ENCODE results near the gene PTPRN2.

DNA sequence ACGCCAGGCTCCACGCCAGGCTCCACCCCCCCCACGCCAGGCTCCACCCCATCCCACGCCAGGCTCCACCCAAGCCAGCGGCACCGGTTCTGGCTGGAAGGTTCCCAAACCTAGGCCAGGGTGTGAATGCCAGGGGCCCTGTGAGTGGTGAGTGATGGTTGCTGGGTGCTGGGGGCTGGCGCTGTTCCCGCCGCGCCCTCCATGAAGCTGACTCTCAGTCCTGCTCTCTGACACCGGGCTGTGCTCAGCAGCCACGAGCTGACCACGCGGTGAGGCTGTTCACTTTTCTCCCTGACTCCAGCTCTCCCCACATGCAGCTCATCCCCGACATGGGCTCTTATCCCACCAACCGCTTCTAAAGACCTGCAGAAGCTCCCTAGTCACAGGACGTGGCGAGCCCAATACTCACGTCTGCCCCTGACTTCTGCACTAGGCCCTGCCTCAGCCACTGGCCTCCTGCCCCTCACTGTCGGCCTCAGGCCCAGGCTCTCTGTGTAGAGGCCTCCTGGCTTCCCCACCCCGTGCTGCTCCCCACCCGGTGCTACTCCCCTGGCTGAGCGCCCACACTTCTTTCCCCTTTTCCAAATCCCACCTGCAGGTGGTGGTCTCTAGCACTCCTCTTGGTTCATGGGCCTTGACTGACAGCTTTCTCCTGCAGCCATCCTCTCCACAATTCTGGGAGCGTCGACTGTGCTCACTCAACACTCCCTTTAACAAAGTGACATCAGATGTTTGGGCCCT lies 603.0 kb downstream of the PTPRN2 start:
- TF ChIP-seq EP300 (IDR thresholded peaks at IDR 0.05) (no peak), POLR2A (IDR thresholded peaks at IDR 0.05) (no peak)
- TF ChIP-seq, protein P1, sequence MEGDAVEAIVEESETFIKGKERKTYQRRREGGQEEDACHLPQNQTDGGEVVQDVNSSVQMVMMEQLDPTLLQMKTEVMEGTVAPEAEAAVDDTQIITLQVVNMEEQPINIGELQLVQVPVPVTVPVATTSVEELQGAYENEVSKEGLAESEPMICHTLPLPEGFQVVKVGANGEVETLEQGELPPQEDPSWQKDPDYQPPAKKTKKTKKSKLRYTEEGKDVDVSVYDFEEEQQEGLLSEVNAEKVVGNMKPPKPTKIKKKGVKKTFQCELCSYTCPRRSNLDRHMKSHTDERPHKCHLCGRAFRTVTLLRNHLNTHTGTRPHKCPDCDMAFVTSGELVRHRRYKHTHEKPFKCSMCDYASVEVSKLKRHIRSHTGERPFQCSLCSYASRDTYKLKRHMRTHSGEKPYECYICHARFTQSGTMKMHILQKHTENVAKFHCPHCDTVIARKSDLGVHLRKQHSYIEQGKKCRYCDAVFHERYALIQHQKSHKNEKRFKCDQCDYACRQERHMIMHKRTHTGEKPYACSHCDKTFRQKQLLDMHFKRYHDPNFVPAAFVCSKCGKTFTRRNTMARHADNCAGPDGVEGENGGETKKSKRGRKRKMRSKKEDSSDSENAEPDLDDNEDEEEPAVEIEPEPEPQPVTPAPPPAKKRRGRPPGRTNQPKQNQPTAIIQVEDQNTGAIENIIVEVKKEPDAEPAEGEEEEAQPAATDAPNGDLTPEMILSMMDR (IDR thresholded peaks at IDR 0.05): no peak
